Iris pigment epithelial cell (primary cell): ENCODE data around the gene APP.

Experiments used
- DNase-seq: peaks from one replicate; pipeline ENCODE4 v3.0.0-alpha.2; 2011; ENCODE audit warnings: low read depth

Gene APP

GRCh38 chr21:25974964-25975363, 195.6 kb downstream of the APP start:
- no peak for DNase-seq

GRCh38 chr21:25970254-25970930, 200.2 kb downstream of the APP start:
- DNase-seq: peak; percentile 23

- no peak for DNase-seq
Observed at GRCh38 chr21:25967901-25968438, 202.6 kb downstream of the APP start.

- peak; percentile 66 for DNase-seq
Observed at GRCh38 chr21:25967181-25967900, 203.2 kb downstream of the APP start.

GRCh38 chr21:25965951-25966707, 204.4 kb downstream of the APP start:
- no peak for DNase-seq

GRCh38 chr21:25964926-25965325, 205.6 kb downstream of the APP start:
- no peak for DNase-seq

- DNase-seq: peak; percentile 61
Observed at GRCh38 chr21:25964015-25964414, 206.6 kb downstream of the APP start.

GRCh38 chr21:25963181-25963580, 207.4 kb downstream of the APP start:
- peak; percentile 72 for DNase-seq

- DNase-seq: no peak
Observed at GRCh38 chr21:25961042-25961441, 209.5 kb downstream of the APP start.

- no peak for DNase-seq
Observed at GRCh38 chr21:25960402-25960801, 210.2 kb downstream of the APP start.

GRCh38 chr21:25959799-25960198, 210.8 kb downstream of the APP start:
- DNase-seq: no peak

GRCh38 chr21:25956993-25957714, 213.4 kb downstream of the APP start:
- DNase-seq: peak; percentile 98

GRCh38 chr21:25955646-25956045, 214.9 kb downstream of the APP start:
- no peak for DNase-seq

- no peak for DNase-seq
Observed at GRCh38 chr21:25953659-25954058, 216.9 kb downstream of the APP start.

GRCh38 chr21:25953196-25953595, 217.4 kb downstream of the APP start:
- no peak for DNase-seq

- DNase-seq: no peak
Observed at GRCh38 chr21:25952306-25952705, 218.3 kb downstream of the APP start.

- no peak for DNase-seq
Observed at GRCh38 chr21:25949701-25950100, 220.9 kb downstream of the APP start.

GRCh38 chr21:25944672-25945213, 225.8 kb downstream of the APP start:
- DNase-seq: no peak

- no peak for DNase-seq
Observed at GRCh38 chr21:25944082-25944481, 226.5 kb downstream of the APP start.

- DNase-seq: peak; percentile 76
Observed at GRCh38 chr21:25942135-25942534, 228.4 kb downstream of the APP start.

- no peak for DNase-seq
Observed at GRCh38 chr21:25939396-25939761, 231.2 kb downstream of the APP start.
